Neuron (in vitro differentiated cells): ENCODE data around the gene CCDC154.

ENCODE experiments used
- H2AFZ ChIP-seq: one replicate; pipeline ENCODE4 v1.6.1; 2013; ENCODE audit warnings: low read depth, mild to moderate bottlenecking, inconsistent platforms, low read length, moderate library complexity
- H3K27me3 ChIP-seq: one replicate; pipeline ENCODE4 v1.6.1; 2013; ENCODE audit warnings: low read length; ENCODE audit not compliant: insufficient read depth
- H3K36me3 ChIP-seq: one replicate; pipeline ENCODE4 v1.6.1; 2013; ENCODE audit warnings: low read length; ENCODE audit not compliant: insufficient read depth
- H3K4me1 ChIP-seq: one replicate; pipeline ENCODE4 v1.6.1; 2013; ENCODE audit warnings: low read length; ENCODE audit not compliant: insufficient read depth
- H3K4me3 ChIP-seq: 2 replicates; pipeline ENCODE4 v1.5.1; 2013; ENCODE audit warnings: mild to moderate bottlenecking, low read length, moderate library complexity
- H3K9me3 ChIP-seq: one replicate; pipeline ENCODE4 v1.6.1; 2013; ENCODE audit warnings: low read length

CCDC154 gene

DNA sequence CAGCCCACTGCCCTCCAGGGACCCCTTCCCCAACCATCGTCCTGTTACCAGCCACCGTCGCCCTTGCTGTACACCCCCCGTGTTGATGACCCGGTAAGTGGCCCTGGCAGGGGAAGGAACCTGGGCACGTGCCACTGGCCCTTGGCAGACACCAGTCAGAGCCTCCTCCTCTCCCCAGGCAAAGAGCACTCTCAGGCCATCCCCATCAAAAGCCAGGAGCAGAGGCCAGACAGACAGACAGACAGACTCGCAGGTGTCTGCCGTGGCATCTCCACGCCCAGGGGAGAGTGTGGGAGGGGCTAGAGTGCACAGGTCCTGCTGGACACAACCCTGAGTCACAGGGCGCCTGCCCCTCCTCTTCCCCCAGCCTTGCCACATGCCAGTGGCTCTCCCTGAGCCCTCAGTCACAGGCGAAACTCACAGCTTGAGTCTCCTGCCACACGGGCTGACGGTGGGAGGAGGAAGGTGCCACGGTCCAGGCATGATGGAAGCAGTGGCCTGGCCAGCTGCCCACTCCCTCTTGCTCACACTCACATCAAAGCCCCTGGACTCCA lies 22.7 kb upstream of the CCDC154 start:
- Histone ChIP-seq H3K36me3 (peaks cover 6% of the 10 kb centered on the region), H3K27me3 (no peaks in the 10 kb centered on the region), H3K9me3 (no peaks in the 10 kb centered on the region), H3K4me1 (no peaks in the 10 kb centered on the region), H3K4me3 (no peak overlapping the region), H2AFZ (no peak overlapping the region)

DNA sequence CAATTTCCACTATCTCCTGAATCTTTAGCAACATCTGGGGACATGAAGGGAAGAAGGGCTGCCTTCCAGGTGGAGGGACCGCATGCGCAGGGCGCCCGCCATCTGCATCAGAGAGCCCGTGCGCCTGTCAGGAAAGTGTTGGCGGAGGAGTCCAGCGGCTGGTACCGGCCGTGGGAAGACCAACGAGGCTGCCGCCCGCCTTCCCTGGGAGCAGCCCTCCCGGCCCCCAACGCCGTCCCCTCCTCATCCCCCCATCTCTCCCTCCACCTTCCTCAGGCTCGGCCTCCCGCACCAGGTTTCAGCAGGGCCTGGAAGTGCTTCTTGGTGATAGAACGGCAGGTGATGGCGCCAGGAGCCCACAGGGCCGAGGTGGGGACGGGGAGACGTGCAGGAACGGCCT lies 21.7 kb upstream of the CCDC154 start:
- H3K4me1 ChIP-seq: no peaks in the 10 kb centered on the region
- H3K9me3 ChIP-seq: no peaks in the 10 kb centered on the region
- no peaks in the 10 kb centered on the region for H3K27me3 ChIP-seq
- no peak overlapping the region for H3K4me3 ChIP-seq
- peaks cover 10% of the 10 kb centered on the region for H3K36me3 ChIP-seq
- no peak overlapping the region for H2AFZ ChIP-seq

DNA sequence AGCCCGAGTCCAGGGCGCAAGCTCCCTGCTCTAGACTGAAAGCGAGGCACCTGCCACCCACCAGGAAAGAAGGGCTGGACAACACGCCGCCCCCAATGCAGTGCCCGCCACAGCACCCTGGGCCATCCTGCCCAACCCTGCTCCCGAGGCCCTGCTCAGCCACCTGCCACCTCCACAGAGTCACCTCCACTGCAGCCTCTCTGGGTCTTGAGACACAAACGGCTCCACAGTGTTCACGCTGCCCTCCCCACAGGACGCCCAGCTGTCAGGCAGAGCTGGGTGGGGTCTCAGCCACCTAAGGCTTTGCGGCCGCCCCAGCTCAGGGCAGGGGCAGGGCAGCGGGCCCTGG lies 21.2 kb upstream of the CCDC154 start:
- Histone ChIP-seq H3K9me3 (no peaks in the 10 kb centered on the region), H3K27me3 (no peaks in the 10 kb centered on the region), H3K36me3 (peaks cover 15% of the 10 kb centered on the region), H2AFZ (no peak overlapping the region), H3K4me3 (no peak overlapping the region), H3K4me1 (no peaks in the 10 kb centered on the region)

DNA sequence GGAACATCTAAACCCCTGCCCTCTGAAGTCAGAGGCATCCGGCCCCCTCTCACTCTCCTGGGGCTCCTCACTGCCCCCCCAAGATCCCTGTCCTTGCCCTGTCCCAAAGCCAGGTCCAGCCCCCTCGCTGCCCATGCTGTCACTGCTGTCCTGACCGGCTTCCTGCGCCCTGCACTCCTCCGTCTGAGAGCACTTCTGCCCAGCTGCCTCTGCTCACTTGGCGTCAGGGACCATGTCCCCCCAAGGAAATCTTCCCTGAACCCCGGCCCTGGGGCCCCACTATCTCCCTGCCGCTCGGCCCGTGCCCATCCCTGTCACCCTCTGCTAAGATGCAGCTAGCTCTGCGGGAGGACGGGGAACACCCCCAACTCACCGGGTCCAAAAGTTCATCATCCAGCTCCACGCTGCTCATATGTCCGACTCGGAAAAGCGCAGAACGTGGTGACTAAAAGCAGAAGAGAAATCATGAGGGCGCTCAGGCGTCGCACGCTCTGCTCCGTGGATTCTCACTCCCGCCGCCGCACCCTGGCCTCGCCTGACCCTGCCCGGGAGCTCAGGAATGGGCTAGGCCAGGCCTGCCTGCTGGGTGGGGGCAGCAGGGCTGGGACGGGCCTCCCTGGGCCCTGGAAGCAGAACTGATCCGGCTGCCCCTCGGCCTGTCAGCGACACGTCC lies 20.7 kb upstream of the CCDC154 start:
- no peaks in the 10 kb centered on the region for H3K4me1 ChIP-seq
- H3K36me3 ChIP-seq: peaks cover 20% of the 10 kb centered on the region
- no peaks in the 10 kb centered on the region for H3K27me3 ChIP-seq
- no peak overlapping the region for H2AFZ ChIP-seq
- no peaks in the 10 kb centered on the region for H3K9me3 ChIP-seq
- no peak overlapping the region for H3K4me3 ChIP-seq

DNA sequence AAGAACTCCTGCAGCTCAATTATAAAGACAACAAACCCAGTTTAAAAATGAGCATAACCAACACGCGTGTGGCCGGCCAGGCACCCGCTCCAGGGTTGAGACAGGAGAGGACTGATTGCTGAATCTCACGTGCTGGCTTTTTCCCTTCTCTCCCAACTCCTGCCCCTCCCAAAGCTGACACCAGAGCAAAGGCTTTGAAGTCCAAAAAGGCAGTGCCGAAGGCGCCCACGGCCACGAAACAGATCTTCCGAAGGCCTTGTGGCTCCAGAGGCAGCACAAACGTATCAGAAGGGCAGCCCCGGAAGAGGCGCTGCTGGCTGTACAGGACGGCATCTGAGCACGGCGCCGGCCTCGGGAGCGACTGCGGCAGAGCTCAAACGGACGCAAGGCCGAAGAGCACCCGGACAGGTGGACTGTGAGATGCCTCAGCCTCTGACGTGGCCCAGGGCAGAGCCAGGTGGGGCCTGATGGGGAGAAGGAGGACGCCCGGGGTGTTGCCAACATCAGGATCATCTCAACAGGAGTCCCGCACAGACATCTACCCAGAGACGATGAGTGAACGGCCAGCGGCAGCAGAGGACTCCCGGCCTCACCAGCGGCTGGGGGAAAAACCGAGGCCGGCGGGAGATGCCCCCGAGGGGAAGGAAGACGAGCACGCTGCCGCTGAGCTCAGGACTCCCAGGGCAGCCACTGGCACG lies 20.0 kb upstream of the CCDC154 start:
- H3K36me3 ChIP-seq: peaks cover 20% of the 10 kb centered on the region
- H3K4me3 ChIP-seq: no peak overlapping the region
- H3K9me3 ChIP-seq: no peaks in the 10 kb centered on the region
- H3K4me1 ChIP-seq: no peaks in the 10 kb centered on the region
- no peak overlapping the region for H2AFZ ChIP-seq
- no peaks in the 10 kb centered on the region for H3K27me3 ChIP-seq

DNA sequence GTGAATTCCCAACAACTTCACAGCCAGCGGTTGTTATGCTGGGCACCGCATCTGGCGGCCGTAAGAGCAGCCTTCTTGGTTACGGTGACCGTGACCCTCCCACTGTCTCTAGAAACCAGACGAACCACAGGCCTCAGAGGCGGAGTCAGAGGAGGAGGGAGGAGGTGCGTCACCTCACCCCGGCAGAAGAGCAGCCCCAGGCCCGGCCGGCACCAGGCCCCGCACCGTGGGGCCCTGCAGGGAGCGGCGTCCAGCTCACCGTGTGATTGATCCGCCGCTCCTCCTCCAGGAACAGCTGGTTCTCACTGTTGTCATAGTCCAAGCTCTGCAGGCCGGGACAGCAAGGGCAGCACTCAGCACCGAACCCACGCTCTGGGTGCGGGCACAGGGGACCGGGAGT lies 16.8 kb upstream of the CCDC154 start:
- H3K9me3 ChIP-seq: no peaks in the 10 kb centered on the region
- H3K36me3 ChIP-seq: peaks cover 34% of the 10 kb centered on the region
- H3K4me3 ChIP-seq: no peak overlapping the region
- H3K4me1 ChIP-seq: no peaks in the 10 kb centered on the region
- no peak overlapping the region for H2AFZ ChIP-seq
- no peaks in the 10 kb centered on the region for H3K27me3 ChIP-seq

DNA sequence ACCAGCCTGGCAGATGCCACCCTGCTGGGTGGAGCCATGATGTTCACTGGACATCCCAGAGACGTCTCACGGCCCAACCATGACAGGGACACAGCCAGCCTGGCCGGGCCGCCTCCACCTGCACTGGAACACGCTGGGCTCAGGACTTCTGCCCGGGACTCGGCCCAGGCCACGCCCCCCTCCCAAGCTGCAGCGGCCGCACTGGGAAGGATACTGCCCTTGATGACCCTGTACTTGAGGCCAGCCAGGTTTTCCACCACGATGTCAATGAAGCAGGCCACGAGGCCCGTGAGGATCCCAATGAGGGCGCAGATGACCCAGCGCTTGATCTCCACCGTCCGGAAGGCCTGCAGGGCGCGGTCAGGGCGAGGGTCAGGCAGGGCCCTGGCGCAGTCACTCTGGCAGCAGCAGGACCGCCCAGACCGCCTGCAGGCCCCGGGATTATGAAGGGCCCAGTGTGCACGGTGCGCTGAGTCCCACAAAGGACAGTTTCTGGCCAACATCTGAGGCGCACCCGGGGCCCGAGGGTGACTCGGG lies 16.3 kb upstream of the CCDC154 start:
- Histone ChIP-seq H3K27me3 (no peaks in the 10 kb centered on the region), H2AFZ (no peak overlapping the region), H3K4me3 (no peak overlapping the region), H3K36me3 (peaks cover 38% of the 10 kb centered on the region), H3K4me1 (no peaks in the 10 kb centered on the region), H3K9me3 (no peaks in the 10 kb centered on the region)

DNA sequence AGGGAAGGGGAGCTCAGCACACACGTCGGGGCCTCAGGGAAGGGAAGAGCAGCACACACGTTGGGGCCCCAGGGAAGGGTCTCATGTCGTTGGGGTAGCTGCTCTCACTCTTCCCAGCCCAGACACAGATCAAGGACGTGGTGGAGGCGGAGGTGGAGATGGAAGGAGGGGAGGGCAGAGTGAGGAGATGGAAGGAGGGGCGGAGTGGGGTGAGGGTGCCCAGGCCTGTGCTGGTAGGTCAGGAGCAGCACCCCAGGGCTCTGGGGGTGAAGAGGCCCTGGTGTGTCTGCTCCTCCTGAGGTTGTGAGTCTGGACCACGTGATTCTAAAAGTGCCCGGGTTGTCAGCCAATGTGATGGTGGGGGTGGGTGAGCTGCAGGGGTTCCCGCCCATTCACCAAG lies 15.6 kb upstream of the CCDC154 start:
- peaks cover 45% of the 10 kb centered on the region for H3K36me3 ChIP-seq

DNA sequence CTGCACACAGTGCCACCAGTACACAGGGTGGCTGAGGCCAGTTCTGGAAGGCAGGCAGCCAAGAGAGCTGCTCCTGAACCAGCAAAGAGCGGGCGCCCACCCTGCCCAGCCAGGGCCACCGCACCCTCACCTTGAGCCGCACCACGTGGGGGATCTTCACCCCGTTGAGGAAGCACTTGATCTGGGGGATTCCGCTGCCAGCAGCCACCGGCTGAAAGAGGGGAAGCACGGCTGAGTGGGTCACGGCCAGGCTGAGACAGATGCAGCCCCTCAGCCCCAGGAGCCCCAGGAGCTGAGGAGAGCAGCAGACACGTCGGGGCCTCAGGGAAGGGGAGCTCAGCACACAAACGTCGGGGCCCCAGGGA lies 14.6 kb upstream of the CCDC154 start:
- no peaks in the 10 kb centered on the region for H3K9me3 ChIP-seq
- H3K36me3 ChIP-seq: peaks cover 55% of the 10 kb centered on the region
- no peak overlapping the region for H3K4me3 ChIP-seq
- H3K27me3 ChIP-seq: no peaks in the 10 kb centered on the region
- no peaks in the 10 kb centered on the region for H3K4me1 ChIP-seq
- no peak overlapping the region for H2AFZ ChIP-seq

More for the DNA sequence above, 15.6 kb upstream of the CCDC154 start:
- Histone ChIP-seq H3K27me3 (no peaks in the 10 kb centered on the region), H3K4me1 (no peaks in the 10 kb centered on the region), H3K4me3 (no peak overlapping the region), H3K9me3 (no peaks in the 10 kb centered on the region), H2AFZ (no peak overlapping the region)

DNA sequence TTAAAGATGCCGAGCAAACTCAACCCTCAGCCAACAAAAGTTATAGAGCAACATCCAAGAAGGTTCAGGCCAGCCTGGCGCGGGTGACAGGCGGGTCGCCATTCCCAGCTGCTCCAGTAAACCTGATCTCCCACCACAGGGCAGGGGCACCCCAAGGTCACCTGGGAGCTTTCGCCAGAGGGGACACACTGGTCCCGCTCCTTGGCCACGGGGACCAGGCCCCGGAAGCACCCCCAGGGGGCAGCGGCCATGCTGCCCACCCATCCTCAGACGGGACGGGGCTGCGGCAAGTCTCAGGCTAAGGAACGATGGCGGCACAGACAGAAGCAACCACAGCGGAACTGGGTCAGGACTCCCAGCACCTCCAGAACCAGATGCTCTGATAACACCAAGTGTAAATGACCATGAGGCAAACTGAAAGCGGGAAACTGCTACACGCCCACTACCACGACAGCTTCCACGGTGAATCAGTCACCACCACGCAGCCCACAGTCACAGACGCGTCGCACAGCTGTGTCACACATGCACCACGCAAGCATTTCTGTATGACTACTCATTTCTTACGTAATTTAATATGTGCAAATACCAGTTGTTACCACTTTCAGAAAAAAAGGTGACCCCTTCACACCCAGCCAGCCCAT lies 14.1 kb upstream of the CCDC154 start:
- H3K36me3 ChIP-seq: peaks cover 59% of the 10 kb centered on the region

DNA sequence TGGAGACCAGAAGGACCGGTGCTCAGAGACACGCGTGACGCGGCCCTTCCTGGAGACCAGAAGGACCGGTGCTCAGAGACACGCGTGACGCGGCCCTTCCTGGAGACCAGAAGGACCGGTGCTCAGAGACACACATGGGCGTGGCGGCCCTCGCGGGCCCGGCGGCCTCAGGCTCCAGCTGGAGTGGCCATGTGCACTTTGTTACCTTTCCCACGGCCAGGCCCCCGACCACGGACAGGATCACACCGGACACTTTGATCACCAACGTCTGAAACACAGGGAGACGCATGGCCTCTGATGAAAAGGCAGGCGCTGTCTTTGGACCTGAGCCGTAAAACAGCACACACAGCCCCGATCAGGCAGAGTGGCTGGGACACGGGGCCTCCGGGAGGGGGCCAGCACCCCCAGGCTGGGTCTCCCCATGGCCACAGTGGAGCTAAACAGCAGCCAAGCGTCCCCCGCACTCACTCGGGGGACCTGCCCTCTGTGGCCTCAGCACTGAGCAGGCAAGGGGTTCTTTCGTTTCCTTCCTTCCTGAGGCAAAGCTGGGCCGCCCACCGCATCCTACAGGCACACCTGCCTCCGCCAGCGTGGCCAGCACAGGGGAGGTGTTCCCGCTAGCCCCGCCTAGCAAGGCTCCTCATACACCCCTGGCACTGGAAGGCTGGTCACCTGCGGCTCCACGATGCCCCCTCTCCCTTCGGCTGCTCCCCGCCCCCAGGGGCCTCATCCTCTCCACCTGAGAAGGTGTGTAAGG lies 13.3 kb upstream of the CCDC154 start:
- Histone ChIP-seq H3K4me3 (no peak overlapping the region), H3K36me3 (peaks cover 56% of the 10 kb centered on the region), H3K9me3 (no peaks in the 10 kb centered on the region)

More for the DNA sequence above, 14.1 kb upstream of the CCDC154 start:
- Histone ChIP-seq H3K27me3 (no peaks in the 10 kb centered on the region), H3K9me3 (no peaks in the 10 kb centered on the region), H3K4me3 (no peak overlapping the region), H3K4me1 (no peaks in the 10 kb centered on the region), H2AFZ (no peak overlapping the region)

DNA sequence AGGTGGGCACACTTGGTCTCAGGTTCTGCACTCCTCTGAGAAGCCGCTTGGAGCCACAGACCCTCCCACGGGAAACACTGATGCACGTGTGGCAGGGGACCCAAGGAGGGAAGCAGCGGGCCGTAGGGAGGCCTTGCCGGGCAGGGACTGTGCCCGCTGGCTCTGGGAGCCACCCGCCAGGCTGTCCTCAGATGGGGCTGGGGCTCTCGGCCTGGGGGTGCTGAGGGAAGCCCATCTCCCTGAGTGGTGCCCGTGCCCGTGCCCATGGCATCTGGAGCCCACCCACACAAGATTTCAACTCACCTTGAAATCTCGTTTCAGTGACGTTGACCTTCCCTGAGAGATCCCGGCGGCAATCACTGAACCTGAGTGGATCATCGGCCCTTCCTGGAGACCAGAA lies 12.6 kb upstream of the CCDC154 start:
- no peaks in the 10 kb centered on the region for H3K4me1 ChIP-seq
- no peak overlapping the region for H2AFZ ChIP-seq
- no peak overlapping the region for H3K4me3 ChIP-seq
- H3K27me3 ChIP-seq: no peaks in the 10 kb centered on the region
- peaks cover 59% of the 10 kb centered on the region for H3K36me3 ChIP-seq
- H3K9me3 ChIP-seq: no peaks in the 10 kb centered on the region

More for the DNA sequence above, 13.3 kb upstream of the CCDC154 start:
- no peaks in the 10 kb centered on the region for H3K27me3 ChIP-seq
- H2AFZ ChIP-seq: no peak overlapping the region
- no peaks in the 10 kb centered on the region for H3K4me1 ChIP-seq
